DMS79 (cell line): Measurements from ENCODE around the gene SVEP1.
"Not testable (repeated sequence)": the region's sequence is repeated elsewhere in the genome, so short reads cannot be mapped to it uniquely, and the experiment has no call there.

Experiments used
- DNase-seq: peaks from one replicate; lab custom pipeline; 2025; lab: John Stamatoyannopoulos, UW

Gene SVEP1

DNA sequence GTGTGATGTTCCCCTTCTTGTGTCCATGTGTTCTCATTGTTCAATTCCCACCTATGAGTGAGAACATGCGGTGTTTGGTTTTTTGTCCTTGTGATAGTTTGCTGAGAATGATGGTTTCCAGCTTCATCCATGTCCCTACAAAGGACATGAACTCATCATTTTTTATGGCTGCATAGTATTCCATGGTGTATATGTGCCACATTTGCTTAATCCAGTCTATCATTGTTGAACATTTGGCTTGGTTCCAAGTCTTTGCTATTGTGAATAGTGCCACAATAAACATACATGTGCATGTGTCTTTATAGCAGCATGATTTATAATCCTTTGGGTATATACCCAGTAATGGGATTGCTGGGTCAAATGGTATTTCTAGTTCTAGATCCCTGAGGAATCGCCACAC lies 220.5 kb downstream of the SVEP1 start:
- not testable (repeated sequence) for DNase-seq

GRCh38 chr9:110357505-110357904 lies 222.0 kb downstream of the SVEP1 start:
- no peak for DNase-seq

DNA sequence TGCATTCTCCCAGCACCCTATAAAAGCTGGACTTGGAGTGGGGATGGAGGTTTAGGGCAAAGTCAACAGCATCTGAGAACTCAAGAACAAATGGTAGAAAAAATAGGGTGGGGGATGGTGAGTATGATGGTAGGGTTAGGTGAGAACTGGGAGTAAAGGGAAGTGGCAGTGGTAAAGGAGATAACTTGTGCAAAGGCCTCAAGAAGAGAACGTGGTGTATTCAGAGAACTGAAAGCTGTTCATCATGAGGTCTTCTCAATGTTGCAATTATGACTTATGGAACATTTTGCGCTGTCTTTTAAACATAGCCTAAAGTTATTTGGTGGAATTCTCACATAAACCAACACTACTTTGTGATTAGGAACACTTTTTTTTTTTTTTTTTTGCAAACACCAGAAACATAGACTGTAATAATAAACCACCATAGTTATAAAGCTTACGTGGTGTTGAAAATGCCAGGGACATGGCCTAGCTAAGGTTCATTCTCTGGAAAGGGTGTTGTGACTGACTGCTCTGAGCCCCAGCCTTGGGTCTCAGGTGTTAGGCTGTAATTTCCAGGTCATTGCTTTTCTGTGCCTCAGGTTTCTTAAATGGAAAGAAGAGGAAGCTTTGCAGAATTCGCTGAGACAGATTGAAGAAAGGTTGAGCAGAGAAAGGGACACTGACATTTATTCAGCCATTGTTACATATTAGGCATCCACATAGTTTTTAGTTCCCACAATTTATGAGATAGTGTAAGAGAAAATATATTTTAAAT lies 222.7 kb downstream of the SVEP1 start:
- DNase-seq, result no peak

GRCh38 chr9:110355911-110356310 lies 223.6 kb downstream of the SVEP1 start:
- DNase-seq, result no peak

GRCh38 chr9:110351009-110351467 lies 228.5 kb downstream of the SVEP1 start:
- no peak for DNase-seq

- no peak for DNase-seq
Measured at GRCh38 chr9:110346325-110346724, 233.2 kb downstream of the SVEP1 start.

DNA sequence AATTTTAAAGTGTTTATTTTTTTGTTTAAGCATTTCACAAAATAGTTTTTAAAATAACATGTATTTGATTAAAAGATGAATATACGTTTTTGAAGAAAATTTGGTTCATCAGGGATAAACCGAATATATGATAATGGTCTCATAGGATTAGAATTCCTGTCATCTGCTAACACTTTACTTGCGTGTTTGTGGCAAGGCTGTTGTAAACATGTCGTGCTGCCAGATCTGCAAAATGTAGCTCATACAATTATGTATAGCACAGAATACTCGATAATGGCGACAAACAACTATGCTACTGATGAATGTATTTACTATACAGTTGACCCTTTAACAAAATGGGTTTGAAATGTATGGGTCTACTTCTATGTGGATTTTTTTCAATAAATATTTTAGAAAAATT lies 234.7 kb downstream of the SVEP1 start:
- DNase-seq, result no peak

DNA sequence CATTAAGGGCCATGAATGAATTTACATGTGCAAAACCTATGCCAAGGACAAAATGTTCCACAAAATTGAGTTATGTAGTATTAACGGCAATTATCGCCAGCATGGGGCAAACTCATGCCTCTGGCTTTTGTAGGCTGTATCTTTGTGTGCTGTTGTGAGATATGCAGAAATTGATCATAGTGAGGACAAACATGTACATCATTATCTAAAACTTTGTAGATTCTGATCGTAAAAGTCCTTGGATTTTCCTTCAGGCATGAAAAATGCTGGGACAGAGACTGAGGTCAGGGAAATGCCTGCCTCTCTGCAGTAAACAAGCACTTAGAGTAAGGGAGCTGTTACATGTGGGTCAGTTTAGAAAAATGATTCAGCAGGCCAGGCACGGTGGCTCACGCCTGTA lies 236.0 kb downstream of the SVEP1 start:
- DNase-seq, result no peak

DNA sequence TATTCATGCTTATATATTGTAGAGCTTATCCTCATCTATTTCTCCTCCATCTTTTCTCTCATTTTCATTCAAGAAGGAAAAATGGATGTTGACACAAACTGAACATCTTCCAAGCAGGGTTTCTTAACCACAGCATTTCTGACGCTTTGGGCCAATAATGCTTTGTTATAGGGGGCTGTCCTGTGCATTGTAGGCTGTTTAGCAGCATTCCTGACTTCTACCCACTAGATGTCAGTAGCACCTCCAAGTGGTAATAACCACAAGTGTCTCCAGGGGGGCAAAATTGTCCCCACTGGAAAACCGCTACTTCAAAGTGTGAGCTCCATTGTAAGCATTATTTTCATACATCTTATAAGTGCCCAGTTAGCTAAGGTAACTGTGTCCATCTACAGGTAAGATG lies 239.2 kb downstream of the SVEP1 start:
- DNase-seq, result no peak

DNA sequence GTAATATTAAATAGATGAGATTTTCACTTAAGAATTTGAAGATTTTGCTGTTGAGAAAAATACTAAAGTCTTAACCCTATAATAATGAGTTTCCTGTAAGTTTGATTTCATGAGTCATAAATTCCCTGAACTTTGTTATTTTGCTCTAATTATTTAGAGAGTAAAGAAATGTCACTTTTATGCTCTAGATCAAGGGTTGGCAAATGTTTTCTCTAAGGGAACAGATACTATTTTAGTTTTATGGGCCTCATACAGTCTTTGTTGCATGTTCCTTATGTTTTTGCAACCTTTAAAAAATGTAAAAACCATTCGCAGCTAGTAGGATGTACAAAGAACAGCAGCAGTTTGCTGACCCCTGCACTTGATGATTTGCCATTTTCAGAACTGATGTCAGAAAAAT lies 241.4 kb downstream of the SVEP1 start:
- DNase-seq, result no peak

DNA sequence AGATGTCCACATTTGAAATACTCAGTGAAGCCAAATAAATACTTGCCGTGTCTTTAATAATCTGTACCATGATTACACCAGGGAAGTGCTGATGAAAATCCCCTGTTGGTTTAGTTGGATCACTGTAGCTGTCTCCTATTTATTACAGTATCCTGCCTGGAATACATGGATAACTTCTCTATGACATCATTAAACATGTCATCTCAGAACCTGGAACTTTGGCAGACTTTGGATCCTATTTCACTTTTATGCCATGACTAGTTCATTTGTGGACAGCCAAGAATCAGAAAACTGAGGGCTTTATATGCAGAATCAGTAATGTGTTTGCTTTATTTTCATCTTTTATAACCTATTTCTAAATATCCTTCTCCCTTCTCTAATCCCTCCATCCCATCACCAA lies 241.8 kb downstream of the SVEP1 start, which contains the start of gene TXNDC8:
Gene TXNDC8 (minus strand): TSS at position 137 of the 400 bp plus-strand sequence.
- no peak for DNase-seq

- DNase-seq, result no peak
Measured at GRCh38 chr9:110336363-110336762, 243.2 kb downstream of the SVEP1 start.

DNA sequence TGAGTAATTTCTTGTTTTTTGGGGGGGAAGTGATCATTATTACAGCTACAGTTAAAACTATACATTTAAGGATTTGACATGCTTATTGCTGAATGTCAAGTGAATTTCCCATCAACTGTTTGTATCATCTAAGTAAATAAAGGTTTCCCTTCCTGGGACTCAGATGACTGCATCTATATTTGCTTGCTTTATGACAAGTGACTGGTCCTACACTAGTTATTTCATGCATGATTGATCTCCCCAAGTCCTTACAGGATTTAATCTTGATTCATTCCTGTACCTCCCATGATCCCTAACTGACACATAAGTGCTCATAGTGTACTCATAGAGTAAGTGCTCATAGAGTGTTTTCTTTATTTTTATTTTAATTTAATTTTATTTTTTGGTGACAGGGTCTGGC lies 244.7 kb downstream of the SVEP1 start:
- no peak for DNase-seq

DNA sequence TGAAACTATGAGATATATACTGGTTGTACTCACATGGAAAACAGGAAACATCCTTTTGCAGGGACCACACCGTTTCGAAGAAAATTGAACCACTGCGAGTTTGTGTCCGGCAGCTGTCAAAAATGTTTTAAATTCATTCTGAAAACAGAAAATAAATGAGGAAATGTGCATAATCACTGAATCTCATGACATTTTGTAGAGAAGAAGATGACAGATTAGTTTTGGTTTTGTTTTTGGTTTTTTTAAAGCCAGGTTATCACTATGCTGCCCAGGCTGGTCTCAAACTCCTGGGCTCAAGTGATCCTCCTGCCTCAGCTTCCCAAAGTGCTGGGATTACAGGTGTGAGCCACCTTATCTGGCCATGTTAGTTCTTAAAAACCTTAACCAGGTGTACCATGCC lies 245.4 kb downstream of the SVEP1 start:
- DNase-seq, result no peak

DNA sequence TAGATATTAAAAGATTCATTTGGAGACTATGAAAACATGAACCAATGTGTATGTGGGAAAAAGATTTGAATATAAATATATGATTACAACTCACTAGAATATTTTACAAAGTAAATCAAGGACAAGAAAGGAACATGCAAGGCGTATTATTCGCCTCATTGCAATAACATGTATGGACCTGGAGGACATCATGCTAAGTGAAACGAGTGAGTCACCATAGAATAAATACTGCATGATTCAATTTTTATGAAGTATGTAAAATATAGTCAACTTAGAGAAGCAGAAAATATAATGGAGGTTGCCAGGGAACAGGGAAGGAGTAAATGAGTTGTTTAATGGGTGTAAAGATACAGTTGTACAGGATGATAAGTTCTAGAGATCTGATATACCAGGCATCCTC lies 246.8 kb downstream of the SVEP1 start:
- DNase-seq, result no peak

DNA sequence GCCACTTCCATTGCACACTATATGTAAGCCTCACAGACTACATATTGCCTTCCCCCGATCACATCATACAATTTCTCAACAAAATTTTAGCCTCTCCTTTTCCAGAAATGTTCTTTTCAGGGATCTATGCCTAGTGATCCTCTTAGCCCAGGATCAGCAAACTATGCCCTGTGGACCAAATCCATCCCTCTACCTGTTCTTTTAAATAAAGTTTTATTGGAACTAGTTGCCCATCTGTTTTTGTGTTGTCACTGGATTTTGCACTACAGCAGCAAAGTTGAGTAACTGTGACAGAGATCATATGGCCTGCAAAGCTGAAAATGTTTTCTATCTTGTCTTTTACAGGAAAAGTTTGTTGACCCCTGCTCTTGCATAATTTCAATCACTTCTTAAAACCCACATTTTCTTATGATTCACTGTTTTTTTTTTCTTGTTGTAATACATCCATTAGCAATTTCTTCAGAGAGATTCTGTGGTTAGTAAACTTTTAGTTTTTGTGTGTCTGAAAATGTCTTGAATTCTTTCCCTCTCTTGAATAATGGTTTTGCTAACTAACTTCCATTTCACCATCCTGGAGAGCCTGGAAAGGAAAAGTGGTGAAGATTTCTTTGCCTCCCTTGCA lies 248.9 kb downstream of the SVEP1 start:
- no peak for DNase-seq

- no peak for DNase-seq
Measured at GRCh38 chr9:110329639-110330230, 249.8 kb downstream of the SVEP1 start.

DNA sequence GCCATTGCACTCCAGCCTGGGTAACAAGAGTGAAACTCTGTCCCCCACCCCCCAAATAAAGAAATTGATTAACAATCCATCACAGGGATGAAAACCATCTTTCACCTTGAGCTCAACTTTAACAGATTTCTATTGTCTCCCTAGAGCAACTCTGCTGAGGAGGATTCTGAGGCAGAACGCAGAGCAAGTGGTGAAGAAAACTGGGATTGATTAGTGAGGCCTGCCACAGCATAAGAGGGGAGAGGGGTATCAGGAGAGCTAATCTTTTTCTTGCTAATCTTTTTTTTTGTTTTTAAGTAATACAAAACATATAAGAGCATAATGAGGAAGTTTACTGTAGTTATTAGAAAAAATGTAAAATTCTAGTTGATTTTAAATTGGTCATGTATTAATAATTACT lies 250.8 kb downstream of the SVEP1 start:
- DNase-seq, result no peak

DNA sequence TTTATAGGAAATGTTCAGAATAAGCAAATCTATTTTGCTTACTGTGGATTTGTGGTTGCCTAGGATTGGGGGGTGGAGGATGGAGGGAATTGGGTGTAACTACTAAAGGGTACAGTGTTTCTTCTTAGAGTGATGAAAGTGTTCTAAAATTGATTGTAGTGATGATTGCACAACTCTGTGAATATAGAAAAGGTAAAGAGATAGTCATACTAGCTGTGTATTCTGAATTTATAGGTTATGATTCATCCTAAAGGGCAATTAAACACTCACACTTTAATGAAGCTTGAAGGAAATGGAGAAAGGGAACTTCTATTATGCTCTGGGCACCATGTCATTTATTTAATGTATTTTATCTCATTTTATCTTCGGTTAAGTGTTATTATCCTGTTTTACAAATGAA lies 251.8 kb downstream of the SVEP1 start:
- DNase-seq, result no peak

DNA sequence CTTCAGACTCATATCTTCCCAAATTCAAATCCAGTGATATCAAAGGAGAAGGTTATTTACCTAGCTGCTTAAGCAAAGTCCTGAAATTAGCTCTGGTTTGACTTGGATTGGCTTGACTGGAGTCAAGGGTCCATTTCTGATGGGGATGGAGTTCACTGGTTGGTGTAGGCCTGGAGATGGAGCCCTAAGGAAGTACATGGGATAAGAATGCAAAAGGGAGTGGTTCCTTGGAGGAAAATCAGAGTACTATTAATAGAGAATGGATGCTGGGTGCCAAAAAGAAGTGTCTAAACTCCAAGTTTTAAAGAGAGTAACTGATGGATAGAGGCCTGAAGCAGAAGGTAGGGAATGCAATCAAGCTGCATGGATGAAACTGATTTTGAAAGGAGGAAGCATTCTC lies 255.7 kb downstream of the SVEP1 start:
- DNase-seq, result no peak

DNA sequence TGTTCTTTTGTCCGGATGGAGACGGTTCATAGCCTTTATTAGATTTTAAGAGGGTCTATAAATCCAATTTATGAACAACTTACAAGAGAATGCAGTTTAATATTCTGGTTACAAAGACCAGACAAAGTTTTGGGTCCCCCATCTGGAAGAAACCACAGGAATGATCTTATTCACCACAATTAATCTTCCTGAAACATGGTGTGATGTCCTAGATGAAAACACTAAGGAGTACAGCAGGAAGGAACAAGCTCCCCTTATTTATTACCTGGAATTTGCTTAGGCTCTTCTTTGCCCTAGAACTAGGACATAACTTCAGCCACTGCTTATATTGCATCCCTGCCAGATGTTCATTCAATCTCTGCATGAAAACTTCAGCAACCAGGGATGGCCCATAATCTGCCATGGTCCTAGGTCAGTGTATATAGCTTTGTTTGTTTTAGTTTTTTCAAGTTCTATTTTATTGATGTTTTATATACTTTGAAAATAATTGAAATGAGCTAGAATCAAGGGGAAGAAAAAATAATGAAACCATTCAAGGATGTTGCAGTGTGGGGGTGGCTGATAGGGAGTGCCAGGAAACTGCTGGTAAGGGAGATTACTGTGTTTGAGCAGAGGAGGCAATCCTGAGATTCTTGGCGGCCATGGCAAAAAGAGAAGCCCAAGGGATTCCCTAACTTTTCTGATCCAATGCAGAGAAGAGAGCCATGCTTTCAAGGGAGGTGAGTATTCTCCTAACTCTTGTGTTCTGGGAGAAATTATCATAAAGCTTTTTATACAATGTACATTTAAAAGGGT lies 258.7 kb downstream of the SVEP1 start:
- DNase-seq, result no peak

GRCh38 chr9:110319781-110320492 lies 259.6 kb downstream of the SVEP1 start:
- DNase-seq, result no peak
